ENCODE results near the gene ZNF324B.

DNA sequence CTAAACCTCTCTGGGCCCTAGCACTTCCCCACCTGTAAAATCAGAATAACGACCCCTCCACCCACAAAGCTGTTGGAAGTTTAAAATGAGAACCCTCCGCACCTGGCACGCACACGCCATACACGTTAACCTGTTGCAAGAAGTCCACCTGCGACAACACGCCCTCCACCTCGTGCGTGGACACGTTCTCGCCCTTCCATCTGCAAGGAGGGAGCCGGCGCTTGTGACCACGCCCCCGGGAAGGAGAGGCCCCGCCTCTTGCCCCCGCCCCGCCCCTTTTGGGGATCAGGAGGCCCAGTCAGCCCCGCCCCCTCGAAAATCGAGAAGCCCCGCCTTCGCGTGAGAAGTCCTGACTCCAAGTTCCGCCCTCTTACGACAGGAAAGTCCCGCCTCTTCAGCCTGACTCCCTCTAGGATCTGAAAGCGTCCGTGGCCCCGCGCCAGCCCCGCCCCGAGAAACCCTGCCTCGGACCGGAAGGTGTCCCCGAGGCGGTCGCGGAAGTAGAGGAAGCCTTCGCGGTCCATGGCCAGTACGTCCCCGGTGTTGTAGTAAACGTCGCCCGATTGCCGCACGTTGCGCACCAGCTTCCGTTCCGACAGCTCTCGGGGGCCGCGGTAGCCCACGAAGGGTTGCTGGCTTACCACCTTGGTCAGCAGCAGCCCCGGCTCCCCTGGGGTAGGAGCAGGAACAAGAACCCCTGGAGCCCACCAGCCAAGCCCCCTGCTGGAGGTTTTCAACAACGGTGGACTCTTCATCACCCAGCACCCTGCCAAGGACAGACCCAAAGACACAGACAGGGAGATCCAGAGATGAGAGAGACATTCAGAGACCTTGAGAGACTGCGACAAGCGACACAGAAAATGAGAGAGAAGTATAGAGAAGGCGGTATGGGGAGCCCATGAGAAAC is 47.9 kb downstream of the ZNF324B start:
- TF ChIP-seq ZNF24 (tag by site-specific recombination; IDR thresholded peaks at IDR 0.05) (peak; percentile 78), YY1 (tag by site-specific recombination; IDR thresholded peaks at IDR 0.05) (no peak), ZNF785 (tag by site-specific recombination; IDR thresholded peaks at IDR 0.05) (peak; percentile 61; the same call in 1 of the 2 replicates), ZNF530 (tag by site-specific recombination; IDR thresholded peaks at IDR 0.05; ENCODE audit: low read depth) (no peak), ZNF292 (tag by site-specific recombination; IDR thresholded peaks at IDR 0.05; ENCODE audit: borderline replicate concordance, low read depth) (no peak), ZNF501 (tag by site-specific recombination; IDR thresholded peaks at IDR 0.05) (peak; percentile 47; the same call in 1 of the 2 replicates), ZSCAN30 (tag by site-specific recombination; IDR thresholded peaks at IDR 0.05) (peak; percentile 88), ZNF174 (tag by site-specific recombination; IDR thresholded peaks at IDR 0.05) (no peak), GFI1B (tag by site-specific recombination; IDR thresholded peaks at IDR 0.05) (no peak)
- TF ChIP-seq, protein P1, sequence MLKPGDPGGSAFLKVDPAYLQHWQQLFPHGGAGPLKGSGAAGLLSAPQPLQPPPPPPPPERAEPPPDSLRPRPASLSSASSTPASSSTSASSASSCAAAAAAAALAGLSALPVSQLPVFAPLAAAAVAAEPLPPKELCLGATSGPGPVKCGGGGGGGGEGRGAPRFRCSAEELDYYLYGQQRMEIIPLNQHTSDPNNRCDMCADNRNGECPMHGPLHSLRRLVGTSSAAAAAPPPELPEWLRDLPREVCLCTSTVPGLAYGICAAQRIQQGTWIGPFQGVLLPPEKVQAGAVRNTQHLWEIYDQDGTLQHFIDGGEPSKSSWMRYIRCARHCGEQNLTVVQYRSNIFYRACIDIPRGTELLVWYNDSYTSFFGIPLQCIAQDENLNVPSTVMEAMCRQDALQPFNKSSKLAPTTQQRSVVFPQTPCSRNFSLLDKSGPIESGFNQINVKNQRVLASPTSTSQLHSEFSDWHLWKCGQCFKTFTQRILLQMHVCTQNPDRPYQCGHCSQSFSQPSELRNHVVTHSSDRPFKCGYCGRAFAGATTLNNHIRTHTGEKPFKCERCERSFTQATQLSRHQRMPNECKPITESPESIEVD (tag by site-specific recombination; IDR thresholded peaks at IDR 0.05): no peak
- TF ChIP-seq, protein P2, sequence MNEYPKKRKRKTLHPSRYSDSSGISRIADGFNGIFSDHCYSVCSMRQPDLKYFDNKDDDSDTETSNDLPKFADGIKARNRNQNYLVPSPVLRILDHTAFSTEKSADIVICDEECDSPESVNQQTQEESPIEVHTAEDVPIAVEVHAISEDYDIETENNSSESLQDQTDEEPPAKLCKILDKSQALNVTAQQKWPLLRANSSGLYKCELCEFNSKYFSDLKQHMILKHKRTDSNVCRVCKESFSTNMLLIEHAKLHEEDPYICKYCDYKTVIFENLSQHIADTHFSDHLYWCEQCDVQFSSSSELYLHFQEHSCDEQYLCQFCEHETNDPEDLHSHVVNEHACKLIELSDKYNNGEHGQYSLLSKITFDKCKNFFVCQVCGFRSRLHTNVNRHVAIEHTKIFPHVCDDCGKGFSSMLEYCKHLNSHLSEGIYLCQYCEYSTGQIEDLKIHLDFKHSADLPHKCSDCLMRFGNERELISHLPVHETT (tag by site-specific recombination; IDR thresholded peaks at IDR 0.05): peak; percentile 54; the same call in 1 of the 2 replicates
- TF ChIP-seq, protein P3, sequence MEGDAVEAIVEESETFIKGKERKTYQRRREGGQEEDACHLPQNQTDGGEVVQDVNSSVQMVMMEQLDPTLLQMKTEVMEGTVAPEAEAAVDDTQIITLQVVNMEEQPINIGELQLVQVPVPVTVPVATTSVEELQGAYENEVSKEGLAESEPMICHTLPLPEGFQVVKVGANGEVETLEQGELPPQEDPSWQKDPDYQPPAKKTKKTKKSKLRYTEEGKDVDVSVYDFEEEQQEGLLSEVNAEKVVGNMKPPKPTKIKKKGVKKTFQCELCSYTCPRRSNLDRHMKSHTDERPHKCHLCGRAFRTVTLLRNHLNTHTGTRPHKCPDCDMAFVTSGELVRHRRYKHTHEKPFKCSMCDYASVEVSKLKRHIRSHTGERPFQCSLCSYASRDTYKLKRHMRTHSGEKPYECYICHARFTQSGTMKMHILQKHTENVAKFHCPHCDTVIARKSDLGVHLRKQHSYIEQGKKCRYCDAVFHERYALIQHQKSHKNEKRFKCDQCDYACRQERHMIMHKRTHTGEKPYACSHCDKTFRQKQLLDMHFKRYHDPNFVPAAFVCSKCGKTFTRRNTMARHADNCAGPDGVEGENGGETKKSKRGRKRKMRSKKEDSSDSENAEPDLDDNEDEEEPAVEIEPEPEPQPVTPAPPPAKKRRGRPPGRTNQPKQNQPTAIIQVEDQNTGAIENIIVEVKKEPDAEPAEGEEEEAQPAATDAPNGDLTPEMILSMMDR (tag by site-specific recombination; IDR thresholded peaks at IDR 0.05): 0 out of 2 replicates have a peak, but pooled peaks have one; percentile 24
- TF ChIP-seq, protein P4, sequence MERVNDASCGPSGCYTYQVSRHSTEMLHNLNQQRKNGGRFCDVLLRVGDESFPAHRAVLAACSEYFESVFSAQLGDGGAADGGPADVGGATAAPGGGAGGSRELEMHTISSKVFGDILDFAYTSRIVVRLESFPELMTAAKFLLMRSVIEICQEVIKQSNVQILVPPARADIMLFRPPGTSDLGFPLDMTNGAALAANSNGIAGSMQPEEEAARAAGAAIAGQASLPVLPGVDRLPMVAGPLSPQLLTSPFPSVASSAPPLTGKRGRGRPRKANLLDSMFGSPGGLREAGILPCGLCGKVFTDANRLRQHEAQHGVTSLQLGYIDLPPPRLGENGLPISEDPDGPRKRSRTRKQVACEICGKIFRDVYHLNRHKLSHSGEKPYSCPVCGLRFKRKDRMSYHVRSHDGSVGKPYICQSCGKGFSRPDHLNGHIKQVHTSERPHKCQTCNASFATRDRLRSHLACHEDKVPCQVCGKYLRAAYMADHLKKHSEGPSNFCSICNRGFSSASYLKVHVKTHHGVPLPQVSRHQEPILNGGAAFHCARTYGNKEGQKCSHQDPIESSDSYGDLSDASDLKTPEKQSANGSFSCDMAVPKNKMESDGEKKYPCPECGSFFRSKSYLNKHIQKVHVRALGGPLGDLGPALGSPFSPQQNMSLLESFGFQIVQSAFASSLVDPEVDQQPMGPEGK (tag by site-specific recombination; IDR thresholded peaks at IDR 0.05): peak; percentile 41; the same call in 1 of the 2 replicates

Data from HEK293 (cell line).